ENCODE results near the gene FSTL5. TPM values are rescaled to one million over a fixed set of nuclear protein-coding genes. Genes with fewer than 3 reads are reported as not detected.

Gene FSTL5
- total and polyA plus RNA-seq, 2 experiments from 2014 or later = 0.29 to 0.57 TPM

DNA sequence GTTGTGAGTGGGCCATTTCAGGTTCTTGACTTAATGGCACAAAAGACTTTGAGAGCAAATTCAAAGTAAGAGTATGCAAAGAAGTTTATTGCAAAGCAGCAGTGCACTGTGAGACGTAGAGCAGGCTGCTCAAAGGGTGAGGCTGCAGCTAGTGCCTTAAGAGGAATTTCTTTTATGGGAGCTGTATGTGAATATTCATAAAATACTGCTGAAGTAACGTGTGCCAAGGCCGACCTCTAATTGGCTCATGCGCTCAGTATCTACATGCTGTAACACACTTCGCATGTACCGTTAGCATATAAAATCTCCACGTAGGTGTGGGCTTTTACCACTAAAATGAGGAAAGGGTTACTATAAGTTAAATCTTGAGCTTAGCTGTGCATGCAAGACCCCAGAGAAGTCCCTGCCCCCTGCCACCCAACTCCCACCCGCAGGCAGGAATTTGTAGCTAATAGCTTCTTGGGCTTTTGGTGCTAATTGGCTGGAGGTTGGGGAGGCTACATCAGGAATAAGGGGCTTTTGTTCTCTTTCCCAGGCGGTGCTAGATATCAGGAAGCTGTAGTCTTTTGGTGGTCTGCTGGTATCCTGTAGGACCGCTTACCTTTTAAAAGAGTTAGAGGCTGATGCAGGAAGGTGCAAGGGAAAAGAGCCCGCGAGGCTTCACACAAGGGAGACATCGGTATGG lies 47.6 kb downstream of the FSTL5 start:
- no peaks in the 10 kb centered on the region for H3K27me3 ChIP-seq
- no peaks in the 10 kb centered on the region for H3K36me3 ChIP-seq (replicated peaks; ENCODE audit: insufficient read depth, low read depth)
- no peak overlapping the region for H3K27ac ChIP-seq
- H3K79me2 ChIP-seq = no peaks in the 10 kb centered on the region
- no peak overlapping the region for H3K4me3 ChIP-seq
- no peak for TF ChIP-seq EZH2phosphoT487 (IDR thresholded peaks at IDR 0.05; ENCODE audit: low read depth, severe bottlenecking, unreplicated experiment)
- TF ChIP-seq EZH2 (IDR thresholded peaks at IDR 0.05; ENCODE audit: borderline replicate concordance) = no peak
- TF ChIP-seq CTCF (IDR thresholded peaks at IDR 0.05; ENCODE audit: poor library complexity) = no peak
- H3K4me2 ChIP-seq = no peak overlapping the region
- no peaks in the 10 kb centered on the region for H3K4me1 ChIP-seq (ENCODE audit: insufficient read depth)
- H3K9me2 ChIP-seq (replicated peaks; ENCODE audit: insufficient read depth) = no peaks in the 10 kb centered on the region
- WGBS (ENCODE audit: low lambda C conversion rate, missing lambda C conversion rate) = 78% methylated on average over 13 of the region's 13 CpGs
- H2AFZ ChIP-seq = no peak overlapping the region
- no peak for DNase-seq (ENCODE audit: low spot score)
- no peaks in the 10 kb centered on the region for H3K9me3 ChIP-seq (ENCODE audit: low read depth)
- no peaks in the 10 kb centered on the region for H4K20me1 ChIP-seq (ENCODE audit: insufficient read depth, poor library complexity, severe bottlenecking)

GRCh38 chr4:162115333-162115732 lies 48.5 kb downstream of the FSTL5 start:
- H3K9me3 ChIP-seq (ENCODE audit: low read depth) = no peaks in the 10 kb centered on the region
- H3K79me2 ChIP-seq = no peaks in the 10 kb centered on the region
- 43% methylated on average over 3 of the region's 3 CpGs for WGBS (ENCODE audit: low lambda C conversion rate, missing lambda C conversion rate)
- H3K9me2 ChIP-seq (replicated peaks; ENCODE audit: insufficient read depth) = no peaks in the 10 kb centered on the region
- no peaks in the 10 kb centered on the region for H3K36me3 ChIP-seq (replicated peaks; ENCODE audit: insufficient read depth, low read depth)
- no peaks in the 10 kb centered on the region for H3K4me1 ChIP-seq (ENCODE audit: insufficient read depth)
- H3K27me3 ChIP-seq = no peaks in the 10 kb centered on the region
- H4K20me1 ChIP-seq (ENCODE audit: insufficient read depth, poor library complexity, severe bottlenecking) = no peaks in the 10 kb centered on the region
- no peak overlapping the region for H3K4me2 ChIP-seq
- no peak overlapping the region for H3K4me3 ChIP-seq
- TF ChIP-seq EZH2 (IDR thresholded peaks at IDR 0.05; ENCODE audit: borderline replicate concordance) (no peak), EZH2phosphoT487 (IDR thresholded peaks at IDR 0.05; ENCODE audit: low read depth, severe bottlenecking, unreplicated experiment) (no peak), CTCF (IDR thresholded peaks at IDR 0.05; ENCODE audit: poor library complexity) (no peak)
- H3K27ac ChIP-seq = no peak overlapping the region
- DNase-seq (ENCODE audit: low spot score) = no peak
- H2AFZ ChIP-seq = no peak overlapping the region

- no peak overlapping the region for H3K4me2 ChIP-seq
- no peaks in the 10 kb centered on the region for H3K9me3 ChIP-seq (ENCODE audit: low read depth)
- no peak for TF ChIP-seq CTCF (IDR thresholded peaks at IDR 0.05; ENCODE audit: poor library complexity)
- TF ChIP-seq EZH2 (IDR thresholded peaks at IDR 0.05; ENCODE audit: borderline replicate concordance) = no peak
- TF ChIP-seq EZH2phosphoT487 (IDR thresholded peaks at IDR 0.05; ENCODE audit: low read depth, severe bottlenecking, unreplicated experiment) = no peak
- no peaks in the 10 kb centered on the region for H3K36me3 ChIP-seq (replicated peaks; ENCODE audit: insufficient read depth, low read depth)
- no peaks in the 10 kb centered on the region for H3K27me3 ChIP-seq
- no peak overlapping the region for H3K4me3 ChIP-seq
- H2AFZ ChIP-seq = no peak overlapping the region
- DNase-seq (ENCODE audit: low spot score) = no peak
- no peaks in the 10 kb centered on the region for H4K20me1 ChIP-seq (ENCODE audit: insufficient read depth, poor library complexity, severe bottlenecking)
- no peaks in the 10 kb centered on the region for H3K79me2 ChIP-seq
- H3K9me2 ChIP-seq (replicated peaks; ENCODE audit: insufficient read depth) = no peaks in the 10 kb centered on the region
- WGBS (ENCODE audit: low lambda C conversion rate, missing lambda C conversion rate) = 97% methylated on average over 4 of the region's 4 CpGs
- H3K4me1 ChIP-seq (ENCODE audit: insufficient read depth) = no peaks in the 10 kb centered on the region
- H3K27ac ChIP-seq = no peak overlapping the region
These were observed 52.7 kb downstream of the FSTL5 start for GRCh38 chr4:162111078-162111477.

All from hepatocyte (in vitro differentiated cells).